Stimulated activated CD4-positive, alpha-beta T cell treated with anti-CD3 and anti-CD28 coated beads, Interleukin-15, amount 100 ng/mL, for 24 hours (primary cell): ENCODE results near the gene TMEM229A.
"Not testable (repeated sequence)": the region's sequence is repeated elsewhere in the genome, so short reads cannot be mapped to it uniquely, and the experiment has no call there.

Experiments used
- DNase-seq: peaks from one replicate; pipeline ENCODE4 v3.0.0-alpha.2; 2020

Gene TMEM229A

DNA sequence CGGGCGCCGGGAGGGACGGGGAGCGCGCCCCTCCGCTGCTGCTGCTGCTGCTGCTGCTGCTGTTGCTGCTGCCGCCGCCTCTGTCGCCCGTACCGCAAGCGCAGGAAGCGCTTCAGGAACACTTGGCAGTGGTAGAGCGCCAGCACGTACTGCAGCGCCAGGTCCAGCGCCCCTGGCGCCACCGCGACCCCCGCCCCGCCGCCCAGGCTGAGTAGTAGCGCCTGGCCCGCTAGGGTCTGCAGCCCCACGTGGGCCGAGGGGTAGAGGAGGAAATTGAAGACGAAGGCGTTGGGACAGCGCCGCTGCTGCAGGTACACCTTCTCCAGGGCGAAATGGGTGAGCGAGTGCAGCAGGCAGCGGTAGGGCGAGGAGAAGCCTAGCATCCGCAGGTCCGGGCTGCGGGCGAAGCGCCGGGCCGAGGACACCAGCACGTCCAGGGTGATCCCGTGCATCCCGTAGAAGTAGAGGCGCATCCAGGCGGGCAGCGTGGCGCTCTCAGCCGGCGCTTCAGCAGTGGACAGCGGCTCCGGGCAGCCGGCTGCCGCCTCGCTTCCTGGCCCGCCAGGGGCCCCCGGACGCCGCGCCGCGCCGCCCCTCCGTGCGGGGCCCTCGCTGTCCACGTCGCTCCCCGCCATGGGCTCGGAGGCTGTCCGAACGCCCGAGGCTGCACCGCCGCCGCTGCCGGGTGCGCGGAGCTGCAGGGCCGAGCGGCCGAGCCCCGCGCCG, at the start of gene TMEM229A:
Gene TMEM229A (minus strand): TSS at position 699 of the 726 bp plus-strand sequence. CDS start 64 bp downstream, at position 635.
- DNase-seq, result peak; percentile 18

DNA sequence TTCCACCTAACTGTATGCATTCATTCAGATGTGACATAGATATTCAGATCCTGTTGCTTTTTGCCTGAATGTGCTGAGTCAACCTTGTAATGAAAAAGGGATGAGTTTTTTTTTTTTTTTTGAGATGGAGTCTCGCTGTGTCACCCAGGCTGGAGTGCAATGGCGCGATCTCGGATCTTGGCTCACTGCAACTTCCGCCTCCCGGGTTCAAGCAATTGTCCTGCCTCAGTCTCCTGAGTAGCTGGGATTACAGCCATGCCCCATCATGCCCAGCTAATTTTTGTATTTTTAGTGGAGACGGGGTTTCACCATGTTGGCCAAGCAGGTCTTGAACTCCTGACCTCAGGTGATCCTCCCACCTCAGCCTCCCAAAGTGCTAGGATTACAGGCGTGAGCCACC, 49.4 kb upstream of the TMEM229A start:
- DNase-seq, result not testable (repeated sequence)

DNA sequence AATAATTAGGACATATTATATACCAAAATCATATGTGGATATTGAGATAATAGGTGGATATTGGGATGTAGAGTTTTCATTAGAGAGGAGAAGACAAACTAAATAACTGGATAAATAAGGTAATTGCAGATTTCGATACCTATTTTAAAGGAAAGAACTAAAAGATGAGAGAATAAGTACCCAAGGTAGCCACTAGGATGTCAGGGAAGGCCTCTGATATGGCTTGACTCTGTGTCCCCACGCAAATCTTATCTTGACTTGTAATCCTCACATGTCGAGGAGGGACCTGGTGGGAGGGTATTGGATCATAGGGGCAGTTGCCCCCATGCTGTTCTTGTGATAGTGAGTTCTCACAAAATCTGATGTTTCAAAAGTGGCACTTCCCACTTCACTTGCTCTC, 44.7 kb upstream of the TMEM229A start:
- no peak for DNase-seq

DNA sequence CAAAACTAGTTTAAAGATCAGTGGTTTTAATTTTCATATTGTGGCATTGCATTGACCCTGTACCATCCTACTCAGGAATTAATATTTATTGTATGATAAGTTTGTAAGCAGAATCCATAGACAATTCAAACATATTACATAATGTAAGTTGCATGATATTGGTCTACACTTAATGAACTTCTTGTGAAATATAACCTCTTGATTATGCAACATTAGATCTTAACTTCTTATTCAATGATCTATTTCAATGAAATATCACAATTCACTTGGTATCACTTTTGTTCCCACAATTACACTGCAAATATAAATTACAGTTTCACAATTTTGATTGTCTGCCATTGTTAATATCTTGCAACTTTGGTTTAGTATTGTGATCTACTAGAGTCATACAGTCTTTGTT, 44.0 kb upstream of the TMEM229A start:
- no peak for DNase-seq

DNA sequence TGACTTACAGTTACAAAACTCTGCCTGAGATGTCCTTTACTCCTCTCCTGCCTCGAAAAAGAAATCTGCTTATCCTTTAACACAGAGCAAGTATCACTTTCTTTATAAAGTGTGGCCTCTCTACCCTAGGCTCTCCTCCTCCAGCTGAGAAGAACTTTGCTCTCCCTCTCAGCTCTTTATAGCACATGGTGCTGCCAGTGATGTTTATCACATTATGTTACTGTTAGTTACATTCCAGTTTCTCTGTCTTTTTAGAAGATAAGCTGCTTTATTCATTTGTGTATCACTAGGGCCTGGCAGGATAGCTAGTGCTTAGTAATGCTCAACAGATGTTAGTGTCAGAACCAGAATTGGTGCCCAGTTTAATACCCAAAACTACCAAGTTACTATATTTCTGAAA, 41.1 kb upstream of the TMEM229A start:
- no peak for DNase-seq

DNA sequence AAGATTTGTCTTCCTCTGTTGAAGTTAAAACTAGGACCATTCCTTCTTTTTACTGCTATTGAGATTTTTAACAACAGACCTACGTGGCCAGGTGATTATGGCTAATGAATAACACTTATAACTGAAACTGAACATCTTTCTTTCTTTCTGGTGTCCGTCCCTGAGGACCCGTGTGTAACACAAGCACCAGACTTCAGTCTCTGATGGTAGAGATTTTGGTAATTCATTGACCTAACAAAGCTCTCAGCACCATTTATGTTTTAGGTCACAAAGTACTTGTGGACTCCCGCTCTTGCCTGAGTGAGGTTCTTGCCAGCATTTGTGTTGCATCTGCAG, 40.4 kb upstream of the TMEM229A start:
- no peak for DNase-seq

DNA sequence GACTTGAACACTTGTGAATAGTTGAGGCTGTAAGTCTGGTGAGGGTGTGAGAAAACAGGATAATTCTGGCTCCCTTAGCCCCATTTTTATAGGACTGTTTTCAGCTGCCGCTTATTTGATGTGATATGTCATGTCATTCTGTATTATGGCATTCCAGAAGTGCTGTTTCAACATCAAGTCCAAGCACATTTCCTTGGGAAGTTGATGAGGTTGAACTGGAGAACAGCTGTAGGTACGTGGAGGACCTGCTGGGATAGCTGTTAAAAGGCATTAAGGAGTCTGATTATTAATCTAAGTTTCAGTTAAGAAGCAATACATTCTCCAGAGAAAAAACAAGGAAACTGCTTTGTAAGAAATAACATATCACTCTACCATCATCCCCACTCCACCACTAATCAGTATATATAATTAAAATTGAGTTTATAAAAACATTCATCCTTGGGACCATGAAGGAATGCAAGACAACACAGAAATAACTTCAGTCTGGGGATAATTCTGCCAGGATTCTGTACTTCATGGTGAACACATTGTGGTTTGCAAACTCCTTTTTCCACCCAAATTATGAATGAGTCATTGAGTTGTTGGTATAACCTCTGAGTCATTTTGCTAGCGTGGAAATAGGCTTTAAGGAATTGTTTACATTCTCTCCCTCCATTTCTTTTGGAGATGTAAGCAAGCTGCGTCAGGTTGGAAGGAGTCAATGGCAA, 39.9 kb upstream of the TMEM229A start:
- DNase-seq, result no peak

DNA sequence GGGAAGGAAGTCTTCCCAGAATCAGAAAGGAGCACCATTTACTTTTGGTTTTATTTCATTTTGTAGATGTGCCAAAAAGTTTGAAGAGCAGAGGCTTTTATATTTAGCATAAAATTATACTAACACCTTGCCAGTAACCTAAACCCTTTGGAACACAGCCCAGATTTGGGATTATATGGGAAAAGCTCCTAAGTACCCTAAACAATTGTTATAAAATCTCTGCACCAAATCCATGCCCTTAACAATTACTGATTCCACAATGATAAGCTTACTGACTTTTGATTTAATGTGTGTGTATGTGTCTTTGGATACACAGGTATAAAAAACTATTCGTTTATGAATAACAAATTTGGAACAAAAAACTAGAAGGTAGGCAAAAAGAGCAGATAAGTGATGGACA, 39.0 kb upstream of the TMEM229A start:
- no peak for DNase-seq

DNA sequence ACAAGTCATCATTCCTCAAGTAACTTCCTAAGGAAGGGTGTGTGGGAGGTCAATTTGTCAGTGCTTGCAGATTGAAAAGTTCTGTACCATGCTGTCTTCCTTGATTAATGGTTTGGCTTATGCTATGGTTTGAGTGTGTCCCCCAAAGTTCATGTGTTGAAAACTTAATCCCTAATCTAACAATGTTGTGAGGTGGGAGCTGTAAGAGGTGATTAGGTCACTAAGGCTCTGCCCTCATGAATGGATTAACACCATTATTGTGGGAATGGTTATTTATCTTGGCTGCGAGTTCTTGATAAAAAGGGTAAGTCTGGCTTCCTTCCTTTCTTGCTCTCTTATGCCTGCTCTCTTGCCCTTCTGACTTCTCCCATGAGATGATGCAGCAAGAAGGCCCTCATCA, 29.3 kb upstream of the TMEM229A start:
- no peak for DNase-seq

DNA sequence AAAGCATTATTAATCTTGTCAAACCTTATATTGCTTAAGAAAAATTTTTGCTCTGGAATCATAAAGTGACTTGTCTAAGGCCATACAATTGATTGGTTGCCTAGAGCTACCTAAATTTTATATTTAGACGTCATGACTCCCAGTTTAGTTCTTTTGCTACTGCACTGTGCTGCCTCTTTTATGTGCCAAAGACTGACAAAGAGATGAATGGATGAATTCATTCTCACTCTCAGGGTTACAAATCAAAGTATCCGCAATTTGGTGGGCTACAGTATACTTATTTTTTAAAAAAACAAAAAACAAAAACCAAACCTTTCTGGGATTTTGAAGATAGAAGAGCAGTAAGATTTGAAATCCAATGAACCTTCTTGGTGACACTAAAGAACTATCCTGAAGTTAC, 27.7 kb upstream of the TMEM229A start:
- DNase-seq, result no peak

DNA sequence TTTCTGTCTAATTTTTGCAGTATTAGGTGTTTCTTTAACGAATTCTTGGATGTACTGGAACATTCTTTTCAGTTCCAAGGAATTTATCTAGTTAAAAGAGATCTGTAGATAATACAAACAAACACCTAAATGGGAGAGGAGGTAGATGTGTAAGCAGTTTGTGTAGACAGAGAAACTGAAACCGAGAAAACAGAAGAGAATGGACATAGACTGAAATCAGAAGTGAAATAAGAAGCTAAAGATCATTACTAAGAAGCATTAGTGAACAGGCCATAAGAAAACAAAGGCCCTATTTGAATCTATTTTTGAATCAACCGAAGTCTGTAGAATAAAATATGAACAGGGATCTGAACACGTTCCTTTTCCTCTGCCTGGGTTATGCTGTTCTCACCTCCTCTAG, 26.5 kb upstream of the TMEM229A start:
- DNase-seq, result no peak

DNA sequence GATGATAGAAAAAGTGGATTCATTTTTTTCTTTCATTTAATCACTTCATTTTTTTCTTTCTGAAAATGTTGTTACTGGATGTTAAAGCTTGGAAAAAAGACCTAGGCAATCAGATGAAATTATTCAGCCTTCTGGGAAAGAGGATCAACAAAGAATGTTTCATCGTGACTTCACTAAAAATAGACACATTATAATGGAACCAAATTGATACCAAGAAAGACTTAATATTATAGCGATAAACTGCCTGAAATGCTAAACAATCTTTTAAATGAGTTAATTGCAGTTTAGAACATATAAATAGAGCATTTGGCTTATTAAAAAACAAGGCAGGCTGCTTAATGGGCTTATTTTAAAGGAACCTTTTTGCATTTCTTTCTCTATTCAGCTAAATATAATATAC, 25.6 kb upstream of the TMEM229A start:
- DNase-seq, result no peak

DNA sequence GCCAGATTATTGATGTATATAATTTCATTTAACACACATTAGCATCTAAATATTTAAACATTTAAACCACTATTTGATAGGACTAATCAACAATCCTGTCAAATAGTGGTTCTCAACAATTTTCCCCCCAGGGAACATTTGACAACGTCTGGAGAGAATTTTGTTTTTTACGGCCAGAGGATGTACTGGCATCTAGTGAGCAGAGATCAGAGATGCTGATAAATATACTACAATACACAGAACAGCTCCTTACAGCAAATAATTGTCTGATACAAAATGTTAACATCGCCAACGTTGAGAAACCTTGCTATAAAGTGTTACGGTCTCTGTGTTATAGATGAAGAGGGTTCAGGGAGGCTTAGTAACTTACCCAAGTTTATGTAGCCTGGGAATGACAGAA, 25.0 kb upstream of the TMEM229A start:
- no peak for DNase-seq

DNA sequence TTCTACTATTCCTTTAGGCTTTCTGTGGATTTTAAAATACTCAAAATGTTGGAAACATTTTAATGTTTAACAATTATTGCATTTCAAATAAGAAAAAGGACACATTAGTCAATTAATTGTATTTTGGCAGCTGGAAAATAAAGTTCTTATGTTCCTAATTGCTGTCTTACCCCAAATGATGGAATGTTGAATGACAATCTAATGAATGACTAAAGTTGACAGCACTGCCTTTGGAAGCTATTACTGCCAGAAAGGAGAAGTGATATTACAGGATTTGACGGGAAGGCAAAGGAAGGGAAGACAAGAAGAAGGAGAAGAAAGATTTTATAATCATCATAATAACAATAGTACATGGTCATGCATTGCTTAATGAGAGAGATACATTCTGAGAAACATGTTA, 23.4 kb upstream of the TMEM229A start:
- DNase-seq, result no peak

DNA sequence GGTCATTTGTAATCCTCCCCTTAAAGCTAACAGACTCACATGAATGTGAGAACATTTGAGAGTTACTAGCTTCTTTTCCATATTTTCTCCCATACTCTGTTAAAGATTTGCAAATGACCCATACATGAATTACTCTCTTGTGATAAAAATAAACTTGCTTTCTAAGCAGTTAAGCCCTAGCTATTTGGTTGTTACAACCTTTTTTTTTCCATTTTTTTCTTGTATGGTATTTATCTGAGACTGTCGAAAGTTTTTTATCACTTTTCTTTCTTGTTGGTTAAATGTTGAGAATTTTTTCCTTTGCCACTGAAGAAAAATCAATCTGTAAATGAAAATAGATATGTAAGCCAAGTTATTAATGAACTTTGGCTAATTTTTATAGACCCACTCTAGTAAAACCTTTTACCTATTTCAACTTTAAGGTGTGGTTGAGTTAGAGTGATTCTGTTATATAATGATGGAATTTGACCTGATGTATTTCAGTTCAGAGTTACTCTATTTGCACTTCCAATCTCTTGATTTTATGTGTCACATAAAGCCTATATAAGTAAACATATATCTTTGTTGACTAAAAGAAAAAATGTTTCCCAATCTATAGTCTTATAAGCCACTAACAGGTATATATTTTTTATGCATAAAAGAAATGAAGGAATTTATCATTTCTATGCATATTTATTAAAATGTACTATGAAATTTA, 19.0 kb upstream of the TMEM229A start:
- DNase-seq, result no peak

DNA sequence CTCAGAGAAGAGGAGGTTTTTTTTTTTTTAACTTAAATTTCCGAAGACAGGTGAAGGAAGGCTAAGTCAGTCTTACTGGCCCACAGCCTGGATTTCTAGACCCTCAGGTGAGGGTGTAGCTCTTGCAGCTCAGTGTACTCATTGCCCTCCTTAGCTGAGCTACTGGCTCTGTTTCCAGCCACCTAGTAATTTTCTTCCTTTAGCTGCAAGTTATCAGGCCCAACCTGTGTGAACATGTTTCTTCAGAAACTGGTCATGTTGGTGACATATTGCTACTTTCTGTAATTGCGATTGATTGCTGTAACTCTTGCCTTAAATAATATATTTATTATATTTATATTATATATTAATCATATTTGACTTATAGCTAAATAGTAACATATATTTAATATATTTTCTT, 10.0 kb upstream of the TMEM229A start:
- no peak for DNase-seq

DNA sequence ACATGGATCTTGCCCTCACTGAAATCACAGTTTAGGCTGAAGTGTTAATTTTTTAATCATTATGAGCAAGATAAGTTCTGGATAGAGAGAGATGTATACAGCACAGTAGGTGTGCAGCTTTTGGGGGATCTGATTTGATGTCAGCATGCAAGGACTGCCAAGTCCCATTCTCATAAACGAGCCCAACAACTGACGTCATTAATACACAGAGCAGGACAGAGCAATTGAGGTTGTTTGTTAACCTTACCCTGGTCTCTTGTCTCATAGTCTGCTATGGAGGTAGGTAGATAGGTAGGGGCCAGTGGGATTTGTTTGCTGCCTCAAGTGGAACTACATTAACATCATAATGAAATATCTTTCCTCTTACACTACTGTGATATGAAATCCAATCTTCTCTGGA, 8.6 kb upstream of the TMEM229A start:
- DNase-seq, result no peak

DNA sequence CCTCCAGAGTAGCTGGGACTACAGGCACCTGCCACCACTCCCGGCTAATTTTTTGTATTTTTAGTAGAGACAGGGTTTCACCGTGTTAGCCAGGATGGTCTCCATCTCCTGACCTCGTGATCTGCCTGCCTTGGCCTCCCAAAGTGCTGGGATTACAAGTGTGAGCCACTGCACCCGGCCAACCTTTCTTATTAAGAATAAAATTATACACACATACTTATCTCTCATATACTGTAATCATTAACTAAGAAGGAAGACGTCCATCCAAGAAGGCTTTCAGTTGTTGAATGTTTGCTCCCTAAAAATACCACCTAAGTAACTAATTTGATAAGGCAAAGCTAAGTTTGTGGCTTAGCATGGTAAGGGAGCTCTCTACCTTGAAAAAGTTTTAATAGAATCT, 5.0 kb upstream of the TMEM229A start:
- DNase-seq, result not testable (repeated sequence)

DNA sequence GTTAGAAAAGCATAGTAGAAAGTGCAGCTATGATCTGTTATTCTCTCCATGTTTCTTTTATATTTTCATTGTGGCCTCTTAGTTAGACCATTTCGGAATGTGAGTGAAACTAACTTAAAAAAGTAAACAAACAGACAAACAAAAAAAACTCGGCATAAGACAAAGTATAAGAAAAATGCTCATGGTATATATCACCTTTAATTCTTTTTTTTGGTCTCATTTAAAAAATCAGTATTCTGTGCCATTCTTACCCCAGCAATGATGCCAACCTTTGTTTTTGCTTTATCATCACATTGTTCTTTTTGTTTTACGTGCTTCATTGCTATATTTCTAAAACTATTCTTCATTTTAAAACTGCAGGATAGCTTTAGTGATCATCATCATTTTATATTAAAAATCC, 2.8 kb upstream of the TMEM229A start:
- DNase-seq, result no peak

DNA sequence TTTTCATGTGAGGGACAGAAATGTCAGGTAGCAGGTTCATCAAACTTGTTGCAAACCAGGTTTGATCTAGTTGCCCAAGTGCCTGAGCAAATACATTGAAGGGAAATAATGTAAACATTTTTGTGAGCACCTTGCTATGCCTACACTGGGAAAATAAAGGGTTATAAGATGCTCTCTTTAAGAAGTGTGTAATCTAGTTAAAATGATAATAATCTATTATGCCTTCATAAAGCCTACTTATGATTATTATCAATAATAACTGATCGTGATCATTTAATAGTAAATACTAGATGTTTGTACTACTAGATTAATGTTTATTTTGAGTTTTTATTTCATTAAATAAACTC, 1.9 kb upstream of the TMEM229A start:
- DNase-seq, result no peak

DNA sequence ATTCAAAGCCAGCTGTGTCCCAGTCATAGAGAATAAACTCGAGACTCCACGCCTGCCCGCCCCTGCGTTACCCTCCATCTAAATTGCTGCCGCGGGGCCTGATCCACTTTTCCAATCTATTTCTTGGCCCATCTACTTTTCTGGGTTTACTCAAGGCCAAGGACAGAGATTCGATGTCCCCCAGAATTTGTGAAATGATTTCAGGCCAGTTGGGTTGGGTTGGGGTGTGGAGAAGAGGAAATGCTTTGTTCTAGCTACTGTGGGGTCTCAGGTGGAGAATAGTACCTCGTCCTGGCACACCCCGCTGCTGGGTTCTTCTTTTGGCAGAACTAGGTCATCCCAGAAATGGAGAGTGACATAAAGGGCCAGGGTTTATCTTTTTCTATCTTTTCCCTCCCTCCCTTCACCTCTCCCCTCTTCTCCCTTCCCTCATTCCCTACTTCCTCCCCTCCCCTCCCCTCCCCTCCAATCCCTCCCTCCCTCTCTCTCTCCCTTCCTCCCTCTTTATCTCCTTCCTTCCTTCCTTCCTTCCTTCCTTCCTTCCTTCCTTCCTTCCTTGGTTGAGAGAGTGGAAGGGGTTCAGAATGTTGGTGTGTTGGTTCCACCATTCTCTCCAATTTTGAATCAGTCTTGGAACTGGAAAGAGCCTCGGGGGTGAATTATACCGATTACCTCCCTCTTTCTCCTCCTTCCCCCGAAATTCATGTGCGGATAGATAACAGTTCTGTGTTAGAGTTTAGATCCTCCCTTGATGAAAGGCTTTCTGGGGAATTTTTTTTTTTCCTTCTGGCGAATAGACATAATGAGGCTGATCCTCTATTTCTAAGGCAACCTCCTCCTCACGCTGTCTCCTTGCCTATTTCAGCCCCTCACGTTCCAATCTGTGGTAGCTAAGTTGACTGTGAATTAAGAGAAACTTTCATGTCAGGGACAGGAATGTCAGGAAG, 1.2 kb upstream of the TMEM229A start:
- DNase-seq, result no peak

DNA sequence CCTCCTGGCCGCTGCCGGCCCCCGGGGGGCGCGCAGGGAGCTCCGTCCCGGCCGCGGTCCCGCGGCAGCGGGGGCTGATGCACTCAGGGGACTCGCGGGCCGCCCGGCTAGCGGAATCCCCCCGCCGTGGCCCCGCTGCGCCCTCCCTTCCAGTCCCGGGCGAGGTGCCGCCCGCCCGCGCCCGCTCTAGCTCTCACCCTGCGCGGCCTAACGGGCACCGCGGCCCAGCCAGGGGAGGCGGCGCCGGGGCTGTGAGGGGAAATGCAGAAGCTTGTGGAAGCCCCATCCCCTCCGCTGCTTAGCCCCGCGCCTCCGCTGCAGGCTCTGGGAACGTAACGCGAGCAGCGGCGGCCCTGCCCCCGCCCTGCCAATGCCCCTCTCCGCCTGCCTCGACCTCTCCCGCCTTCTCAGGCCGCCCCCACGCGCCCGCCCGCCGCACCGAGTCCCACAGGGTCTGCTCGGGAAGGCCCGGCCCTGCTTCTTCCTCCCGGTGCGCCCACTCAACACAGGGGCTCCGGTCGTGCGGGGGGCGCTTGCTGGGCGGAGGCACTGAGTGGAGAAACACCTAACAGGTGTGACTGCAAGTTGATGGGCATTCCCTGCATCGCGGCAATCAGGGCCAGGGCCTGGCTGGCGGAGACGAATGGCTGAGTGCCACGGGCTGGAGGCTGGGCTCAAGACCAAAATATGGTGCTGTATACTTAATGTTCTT, 384 bp upstream of the TMEM229A start:
- peak; percentile 7 for DNase-seq

DNA sequence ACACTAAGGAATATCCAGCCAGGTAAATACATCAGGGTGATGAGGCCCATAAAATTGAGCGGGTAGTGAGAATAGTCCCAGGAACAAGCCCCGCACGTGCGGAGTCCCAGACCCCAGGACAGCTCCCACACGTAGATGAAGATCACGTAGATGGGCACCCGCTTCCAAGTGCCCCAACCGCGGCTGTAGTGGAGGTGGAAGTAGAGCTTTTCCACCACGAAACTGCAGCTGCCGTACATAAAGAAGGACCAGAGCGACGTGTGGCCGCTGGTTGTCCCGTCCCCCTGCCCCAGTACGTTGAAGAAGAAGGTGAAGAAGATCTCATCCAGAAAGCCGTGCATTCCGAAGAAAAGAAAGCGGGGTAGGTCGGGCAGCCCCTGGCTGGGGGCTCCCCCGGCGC, 948 bp downstream of the TMEM229A start:
- peak; percentile 2 for DNase-seq
